ENCODE data around the gene WNT3A. TPM values are rescaled to one million over a fixed set of nuclear protein-coding genes. Genes with fewer than 3 reads are reported as not detected.

Gene WNT3A
- polyA plus RNA-seq, 1 of the 3 experiments (the other 2 are of a cell fraction) = not detected

DNA sequence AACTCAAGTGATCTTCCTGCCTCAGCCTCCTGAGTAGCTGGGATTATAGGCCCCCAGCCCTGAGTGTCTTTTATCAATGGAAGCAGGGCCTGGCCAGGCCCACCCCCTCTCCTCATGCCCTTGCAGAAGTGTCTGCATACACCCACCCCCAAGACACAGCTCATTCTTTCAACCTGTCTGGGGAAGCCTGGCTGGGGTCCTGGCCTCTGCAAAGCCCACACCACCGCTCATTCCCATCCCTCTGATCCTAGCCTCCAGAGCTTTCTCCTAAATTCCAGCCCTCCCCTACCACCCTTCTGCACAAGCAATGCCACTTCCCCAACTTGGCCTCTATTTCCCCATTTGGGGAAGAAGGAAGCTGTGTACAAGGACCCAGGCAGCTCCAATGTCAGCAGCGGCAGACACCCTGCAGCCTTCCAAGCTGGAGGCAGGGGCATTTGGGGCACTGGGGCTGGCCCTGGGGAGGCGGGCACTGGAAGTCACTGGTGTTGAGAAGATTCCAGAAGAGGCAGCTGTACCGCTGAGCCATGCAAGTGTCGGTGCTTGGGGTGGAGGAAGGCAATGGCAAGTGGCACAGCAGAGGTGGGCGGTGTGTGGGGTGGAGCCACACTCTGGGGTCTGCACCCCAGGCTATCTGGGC, 42.0 kb downstream of the WNT3A start:
- no peak overlapping the region for H2AFZ ChIP-seq (ENCODE audit: low read depth)
- DNase-seq = no peak
- ChIA-PET POLR2A (no interaction called here), CTCF (interaction anchor here (1.0 to 1.8 kb wide), 3 partner anchors 25 to 49 kb away, joined by 3 to 5 read pairs (median 4); no protein-coding TSS in a partner anchor)
- H3F3A ChIP-seq (replicated peaks; ENCODE audit: insufficient read depth) = no peaks in the 10 kb centered on the region
- TF ChIP-seq MEF2A (IDR thresholded peaks at IDR 0.05; ENCODE audit: borderline replicate concordance, low read depth) = no peak
- no peak for TF ChIP-seq RAD21 (IDR thresholded peaks at IDR 0.05; ENCODE audit: low read length)
- H3K9me3 ChIP-seq = no peaks in the 10 kb centered on the region
- no peak overlapping the region for H3K4me3 ChIP-seq (ENCODE audit: low read depth in 2 of 2, low read length in 1 of 2)
- no peaks in the 10 kb centered on the region for H3K79me2 ChIP-seq (ENCODE audit: insufficient read depth)
- no peaks in the 10 kb centered on the region for H4K20me1 ChIP-seq (ENCODE audit: insufficient read depth)
- no peaks in the 10 kb centered on the region for H3K4me1 ChIP-seq (ENCODE audit: control insufficient read depth in 1 of 2, insufficient read depth in 2 of 2, low read depth in 1 of 2, low read length in 1 of 2)
- 29% methylated on average over 5 of the region's 6 CpGs for WGBS (ENCODE audit: low lambda C conversion rate)
- no peak overlapping the region for H3K4me2 ChIP-seq
- H3K36me3 ChIP-seq (replicated peaks in 1 of 2; ENCODE audit: control insufficient read depth in 1 of 2, insufficient read depth in 2 of 2, low read length in 1 of 2) = no peaks in the 10 kb centered on the region
- H3K27me3 ChIP-seq (ENCODE audit: insufficient read depth) = peaks cover 9% of the 10 kb centered on the region; the same call in 1 of the 2 replicates
- no peaks in the 10 kb centered on the region for H3K9me2 ChIP-seq
- no peak overlapping the region for H3K27ac ChIP-seq (ENCODE audit: low read depth in 2 of 2, low read length in 1 of 2)
- no peak overlapping the region for H3K9ac ChIP-seq

DNA sequence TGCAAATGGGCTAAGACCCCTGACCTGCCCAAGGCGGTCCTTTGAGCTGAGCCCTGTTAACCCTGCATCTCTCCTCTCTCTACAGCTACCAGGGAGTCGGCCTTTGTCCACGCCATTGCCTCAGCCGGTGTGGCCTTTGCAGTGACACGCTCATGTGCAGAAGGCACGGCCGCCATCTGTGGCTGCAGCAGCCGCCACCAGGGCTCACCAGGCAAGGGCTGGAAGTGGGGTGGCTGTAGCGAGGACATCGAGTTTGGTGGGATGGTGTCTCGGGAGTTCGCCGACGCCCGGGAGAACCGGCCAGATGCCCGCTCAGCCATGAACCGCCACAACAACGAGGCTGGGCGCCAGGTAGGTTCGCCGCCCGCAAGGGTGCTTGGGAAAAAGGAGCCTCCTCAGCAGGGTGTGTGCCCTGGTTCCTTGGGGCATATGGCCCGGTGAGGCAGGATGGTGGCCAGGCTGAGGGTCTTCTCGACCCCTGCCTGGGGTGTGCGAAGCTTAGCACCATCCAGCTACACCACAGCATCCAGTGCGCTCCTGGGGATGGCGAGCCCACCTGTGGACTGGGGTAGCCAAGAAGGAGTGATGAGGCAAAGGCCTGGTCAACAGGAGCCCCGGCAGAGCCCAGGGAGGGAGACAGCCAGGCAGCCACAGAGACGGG, 43.9 kb downstream of the WNT3A start:
- CTCF ChIA-PET = no interaction called here
- H3K9me2 ChIP-seq = no peaks in the 10 kb centered on the region
- no peak for DNase-seq
- no peaks in the 10 kb centered on the region for H3K36me3 ChIP-seq (replicated peaks in 1 of 2; ENCODE audit: control insufficient read depth in 1 of 2, insufficient read depth in 2 of 2, low read length in 1 of 2)
- H4K20me1 ChIP-seq (ENCODE audit: insufficient read depth) = no peaks in the 10 kb centered on the region
- no peaks in the 10 kb centered on the region for H3K9me3 ChIP-seq
- no peak overlapping the region for H3K4me3 ChIP-seq (ENCODE audit: low read depth in 2 of 2, low read length in 1 of 2)
- 68% methylated on average over 27 of the region's 30 CpGs for WGBS (ENCODE audit: low lambda C conversion rate)
- TF ChIP-seq ELF1 (IDR thresholded peaks at IDR 0.05) (no peak), EP300 (IDR thresholded peaks at IDR 0.05; ENCODE audit: borderline replicate concordance in 1 of 2, low read depth in 1 of 2, low read length in 1 of 2) (no peak), RXRA (IDR thresholded peaks at IDR 0.05; ENCODE audit: borderline replicate concordance, low read depth) (no peak), CHD2 (IDR thresholded peaks at IDR 0.05; ENCODE audit: low read length, partially characterized antibody) (no peak), EZH2phosphoT487 (IDR thresholded peaks at IDR 0.05; ENCODE audit: borderline replicate concordance, low read depth) (no peak), NRF1 (IDR thresholded peaks at IDR 0.05; ENCODE audit: low read depth, low read length) (no peak)
- POLR2A ChIA-PET = no interaction called here
- H3K4me2 ChIP-seq = no peak overlapping the region
- no peak overlapping the region for H2AFZ ChIP-seq (ENCODE audit: low read depth)
- H3K4me1 ChIP-seq (ENCODE audit: control insufficient read depth in 1 of 2, insufficient read depth in 2 of 2, low read depth in 1 of 2, low read length in 1 of 2) = no peaks in the 10 kb centered on the region
- H3K9ac ChIP-seq = no peak overlapping the region
- H3K27ac ChIP-seq (ENCODE audit: low read depth in 2 of 2, low read length in 1 of 2) = no peak overlapping the region
- no peaks in the 10 kb centered on the region for H3K79me2 ChIP-seq (ENCODE audit: insufficient read depth)
- no peaks in the 10 kb centered on the region for H3K27me3 ChIP-seq (ENCODE audit: insufficient read depth)
- no peaks in the 10 kb centered on the region for H3F3A ChIP-seq (replicated peaks; ENCODE audit: insufficient read depth)

DNA sequence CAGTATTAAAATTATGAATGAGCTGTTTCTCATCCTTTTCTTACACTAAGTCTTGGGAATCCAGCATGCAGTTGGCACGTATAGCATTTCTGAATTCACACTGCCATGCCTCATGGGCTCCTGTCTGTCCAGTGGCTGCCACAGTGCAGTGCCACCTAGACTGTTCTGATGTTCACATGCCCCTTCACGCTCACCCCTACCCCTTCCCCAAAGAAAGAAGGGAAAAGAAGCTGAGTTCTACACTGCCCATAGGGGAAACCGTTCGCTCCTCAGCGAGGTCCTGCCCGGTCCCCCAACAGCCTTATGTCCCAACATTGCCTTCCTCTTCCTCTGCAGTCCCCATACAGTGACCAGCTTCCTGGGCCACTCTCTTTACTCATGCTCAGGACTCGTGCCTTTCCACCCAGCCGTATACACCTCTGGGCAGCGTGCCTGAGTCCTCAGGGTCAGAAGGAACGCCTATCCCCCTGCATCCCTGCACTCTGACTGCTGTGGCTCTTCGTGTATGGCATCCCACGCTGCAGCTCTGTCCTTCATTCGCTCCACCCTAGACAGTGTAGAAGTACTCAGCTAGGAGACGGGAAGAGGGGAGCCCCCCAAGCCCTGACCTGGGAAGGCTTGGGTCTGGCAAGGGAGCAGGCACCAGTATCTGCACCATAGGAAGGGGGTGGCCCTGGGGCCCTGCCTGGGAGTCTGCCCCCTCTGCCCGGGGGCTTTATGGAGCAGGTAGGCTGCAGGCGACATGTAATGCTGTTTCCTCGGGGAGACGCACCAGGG, 51.6 kb downstream of the WNT3A start:
- ChIA-PET CTCF (interaction anchor here (1.9 to 2.4 kb wide), 2 partner anchors 14 to 54 kb away, joined by 5 to 6 read pairs; no protein-coding TSS in a partner anchor), POLR2A (no interaction called here)
- H3K9me2 ChIP-seq = no peaks in the 10 kb centered on the region
- peaks cover 0 to 3% of the 10 kb centered on the region in 2 experiments; a peak in 2 of 4 replicates for H3K4me1 ChIP-seq (ENCODE audit: control insufficient read depth in 1 of 2, insufficient read depth in 2 of 2, low read depth in 1 of 2, low read length in 1 of 2)
- no peak overlapping the region for H2AFZ ChIP-seq (ENCODE audit: low read depth)
- H3K36me3 ChIP-seq (replicated peaks in 1 of 2; ENCODE audit: control insufficient read depth in 1 of 2, insufficient read depth in 2 of 2, low read length in 1 of 2) = no peaks in the 10 kb centered on the region
- H3K9ac ChIP-seq = no peak overlapping the region
- H3K4me3 ChIP-seq (ENCODE audit: low read depth in 2 of 2, low read length in 1 of 2) = no peak overlapping the region
- peaks cover 3% of the 10 kb centered on the region for H3F3A ChIP-seq (replicated peaks; ENCODE audit: insufficient read depth)
- no peak overlapping the region for H3K4me2 ChIP-seq
- no peak for DNase-seq
- H3K79me2 ChIP-seq (ENCODE audit: insufficient read depth) = no peaks in the 10 kb centered on the region
- 24% methylated on average over 17 of the region's 18 CpGs for WGBS (ENCODE audit: low lambda C conversion rate)
- no peaks in the 10 kb centered on the region for H4K20me1 ChIP-seq (ENCODE audit: insufficient read depth)
- H3K27me3 ChIP-seq (ENCODE audit: insufficient read depth) = peaks cover 29% of the 10 kb centered on the region; the same call in 1 of the 2 replicates
- no peaks in the 10 kb centered on the region for H3K9me3 ChIP-seq
- H3K27ac ChIP-seq (ENCODE audit: low read depth in 2 of 2, low read length in 1 of 2) = no peak overlapping the region
- no peak for TF ChIP-seq SIN3A (IDR thresholded peaks at IDR 0.05; ENCODE audit: borderline replicate concordance, low read depth, low read length)
- TF ChIP-seq SMC3 (IDR thresholded peaks at IDR 0.05; ENCODE audit: low read depth, low read length) = no peak
- TF ChIP-seq, protein P1, sequence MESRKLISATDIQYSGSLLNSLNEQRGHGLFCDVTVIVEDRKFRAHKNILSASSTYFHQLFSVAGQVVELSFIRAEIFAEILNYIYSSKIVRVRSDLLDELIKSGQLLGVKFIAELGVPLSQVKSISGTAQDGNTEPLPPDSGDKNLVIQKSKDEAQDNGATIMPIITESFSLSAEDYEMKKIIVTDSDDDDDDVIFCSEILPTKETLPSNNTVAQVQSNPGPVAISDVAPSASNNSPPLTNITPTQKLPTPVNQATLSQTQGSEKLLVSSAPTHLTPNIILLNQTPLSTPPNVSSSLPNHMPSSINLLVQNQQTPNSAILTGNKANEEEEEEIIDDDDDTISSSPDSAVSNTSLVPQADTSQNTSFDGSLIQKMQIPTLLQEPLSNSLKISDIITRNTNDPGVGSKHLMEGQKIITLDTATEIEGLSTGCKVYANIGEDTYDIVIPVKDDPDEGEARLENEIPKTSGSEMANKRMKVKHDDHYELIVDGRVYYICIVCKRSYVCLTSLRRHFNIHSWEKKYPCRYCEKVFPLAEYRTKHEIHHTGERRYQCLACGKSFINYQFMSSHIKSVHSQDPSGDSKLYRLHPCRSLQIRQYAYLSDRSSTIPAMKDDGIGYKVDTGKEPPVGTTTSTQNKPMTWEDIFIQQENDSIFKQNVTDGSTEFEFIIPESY (IDR thresholded peaks at IDR 0.05; ENCODE audit: borderline replicate concordance, low read depth) = no peak
- no peak for TF ChIP-seq RFX5 (IDR thresholded peaks at IDR 0.05; ENCODE audit: low read length)
- TF ChIP-seq, protein P2, sequence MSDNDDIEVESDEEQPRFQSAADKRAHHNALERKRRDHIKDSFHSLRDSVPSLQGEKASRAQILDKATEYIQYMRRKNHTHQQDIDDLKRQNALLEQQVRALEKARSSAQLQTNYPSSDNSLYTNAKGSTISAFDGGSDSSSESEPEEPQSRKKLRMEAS (IDR thresholded peaks at IDR 0.05; ENCODE audit: low read depth) = no peak
- TF ChIP-seq, protein P3, sequence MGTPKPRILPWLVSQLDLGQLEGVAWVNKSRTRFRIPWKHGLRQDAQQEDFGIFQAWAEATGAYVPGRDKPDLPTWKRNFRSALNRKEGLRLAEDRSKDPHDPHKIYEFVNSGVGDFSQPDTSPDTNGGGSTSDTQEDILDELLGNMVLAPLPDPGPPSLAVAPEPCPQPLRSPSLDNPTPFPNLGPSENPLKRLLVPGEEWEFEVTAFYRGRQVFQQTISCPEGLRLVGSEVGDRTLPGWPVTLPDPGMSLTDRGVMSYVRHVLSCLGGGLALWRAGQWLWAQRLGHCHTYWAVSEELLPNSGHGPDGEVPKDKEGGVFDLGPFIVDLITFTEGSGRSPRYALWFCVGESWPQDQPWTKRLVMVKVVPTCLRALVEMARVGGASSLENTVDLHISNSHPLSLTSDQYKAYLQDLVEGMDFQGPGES (IDR thresholded peaks at IDR 0.05; ENCODE audit: low read depth, low read length) = no peak
- TF ChIP-seq GABPA (IDR thresholded peaks at IDR 0.05; ENCODE audit: low read depth) = no peak
- no peak for TF ChIP-seq EZH2phosphoT487 (IDR thresholded peaks at IDR 0.05; ENCODE audit: borderline replicate concordance, low read depth)

Data from SK-N-SH (cell line).